Fibroblast of peridontal ligament (primary cell): ENCODE measurements around the gene WIPF3.
"Not testable (repeated sequence)": the region's sequence is repeated elsewhere in the genome, so short reads cannot be mapped to it uniquely, and the experiment has no call there.

Experiments used
- DNase-seq: peaks from one replicate; pipeline ENCODE4 v3.0.0-alpha.2; 2010; ENCODE audit errors: extremely low read depth

Gene WIPF3

DNA sequence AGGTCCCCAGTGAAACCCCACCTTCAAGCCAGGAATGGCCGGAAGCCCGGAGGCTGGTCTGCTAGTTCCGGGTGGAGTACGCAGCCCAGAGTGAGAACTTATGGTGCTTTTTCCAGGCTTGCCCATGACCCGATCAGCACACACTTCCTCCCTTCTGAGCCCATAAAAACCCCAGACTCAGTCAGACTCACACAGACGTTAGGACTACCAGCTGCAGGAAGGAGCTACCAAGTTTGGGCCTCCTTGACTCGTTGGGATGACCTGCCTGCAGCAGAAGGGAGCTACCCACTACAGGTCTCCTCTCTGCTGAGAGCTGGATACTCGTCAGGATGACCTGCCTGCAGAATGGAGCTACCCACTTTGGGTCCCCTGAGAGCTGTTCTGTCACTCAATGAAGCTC, 144.2 kb downstream of the WIPF3 start:
- DNase-seq: no peak

DNA sequence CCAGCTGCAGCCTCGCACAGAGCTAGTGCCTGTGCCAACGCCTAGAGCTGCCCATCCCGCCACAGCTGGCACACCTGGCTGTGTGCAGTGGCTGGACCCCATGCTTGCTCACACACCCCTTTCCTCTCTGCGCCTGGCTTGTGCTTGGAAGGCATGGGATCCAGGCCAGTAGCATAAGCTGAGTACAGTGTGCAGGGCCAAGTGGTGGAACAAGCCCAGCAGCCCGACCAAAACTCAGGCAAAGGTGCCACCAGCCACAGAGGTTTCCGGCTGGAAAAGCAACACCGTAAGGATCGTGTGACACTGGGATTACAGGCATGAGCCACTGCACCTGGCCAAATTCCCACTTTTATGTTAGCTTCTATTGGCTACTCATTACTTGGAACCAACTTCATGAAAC, 144.9 kb downstream of the WIPF3 start:
- no peak for DNase-seq

GRCh38 chr7:29953726-29954347, 147.5 kb downstream of the WIPF3 start:
- peak; percentile 50 for DNase-seq

DNA sequence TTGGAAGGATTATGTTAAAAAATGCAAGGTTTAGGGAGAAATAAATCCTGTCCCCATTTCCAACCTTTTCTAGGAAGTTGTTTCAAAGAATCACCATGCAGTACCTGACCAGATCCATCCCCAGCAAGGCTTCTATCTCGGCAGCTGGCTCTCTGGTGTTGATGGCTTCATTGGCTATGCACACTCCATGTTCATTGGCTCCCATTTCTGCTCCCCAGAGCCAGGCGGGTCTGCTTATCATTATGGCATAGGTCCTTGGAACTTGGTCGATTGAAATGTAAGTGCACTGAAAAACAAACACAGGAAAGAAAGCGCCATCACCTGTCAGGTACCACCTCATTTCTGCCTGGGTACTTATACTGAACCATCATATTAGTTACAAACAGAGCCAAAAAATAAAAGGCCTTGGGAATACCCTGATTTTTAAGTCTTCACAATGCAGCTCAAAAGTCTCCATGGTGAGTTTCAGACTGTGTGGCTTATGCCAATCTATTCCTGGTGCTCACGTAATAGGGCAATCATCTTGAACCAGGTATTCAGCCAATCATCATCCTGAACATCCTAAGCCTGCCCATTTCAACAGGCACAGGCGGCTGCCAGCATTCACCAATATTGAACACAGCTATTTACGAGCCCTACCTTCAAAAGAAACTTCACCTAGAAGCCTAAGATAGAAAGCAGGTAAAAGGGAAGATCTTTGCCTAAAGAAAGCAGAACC, 148.9 kb downstream of the WIPF3 start:
- DNase-seq: no peak

DNA sequence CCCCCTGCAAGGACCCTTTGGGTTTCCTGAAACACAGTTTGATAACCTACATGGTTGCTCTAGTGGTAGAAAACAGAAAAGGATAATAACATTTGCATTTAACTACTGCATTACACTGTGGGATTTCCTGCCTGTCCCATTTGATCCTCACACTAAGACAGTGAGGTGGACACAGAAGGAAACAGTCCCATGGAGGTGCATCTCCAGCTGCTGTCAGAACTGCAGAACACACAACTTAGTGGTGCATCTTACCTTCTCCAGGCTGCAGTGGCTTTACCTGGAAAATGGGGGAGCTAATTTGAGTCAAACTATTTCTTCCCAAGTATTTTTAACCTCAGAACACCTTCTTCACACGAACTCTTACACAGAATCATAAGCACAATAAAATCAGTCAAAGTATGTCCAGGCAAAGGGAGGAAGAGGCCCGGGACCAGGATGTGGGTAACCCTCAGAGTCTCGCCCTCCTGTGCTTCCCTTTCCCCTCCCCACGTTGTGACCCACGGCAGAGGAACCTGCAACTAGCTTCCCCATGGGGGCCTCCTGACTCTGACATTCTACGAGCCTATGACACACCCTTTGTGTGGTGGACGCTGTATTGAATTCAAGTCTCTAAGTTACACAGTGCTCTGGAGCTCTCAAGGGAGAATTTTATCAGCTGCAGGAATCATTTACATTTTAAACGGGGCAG, 149.6 kb downstream of the WIPF3 start:
- no peak for DNase-seq

DNA sequence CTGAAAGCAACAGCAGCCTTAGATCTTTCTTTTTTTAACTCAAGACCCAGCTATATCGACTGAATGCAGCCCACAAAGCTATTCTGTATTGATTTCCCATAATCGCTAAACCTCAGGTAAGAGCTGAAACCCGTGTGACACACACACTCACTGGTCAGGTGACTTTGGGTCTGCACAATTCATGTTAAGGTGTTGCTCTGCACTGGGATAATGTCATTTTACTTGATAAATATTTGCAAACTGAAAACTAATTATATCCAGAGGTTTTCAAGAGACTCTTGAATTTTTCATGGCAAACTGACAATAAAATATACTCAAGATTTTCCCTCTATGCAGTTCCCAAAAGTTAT, 150.2 kb downstream of the WIPF3 start:
- no peak for DNase-seq

DNA sequence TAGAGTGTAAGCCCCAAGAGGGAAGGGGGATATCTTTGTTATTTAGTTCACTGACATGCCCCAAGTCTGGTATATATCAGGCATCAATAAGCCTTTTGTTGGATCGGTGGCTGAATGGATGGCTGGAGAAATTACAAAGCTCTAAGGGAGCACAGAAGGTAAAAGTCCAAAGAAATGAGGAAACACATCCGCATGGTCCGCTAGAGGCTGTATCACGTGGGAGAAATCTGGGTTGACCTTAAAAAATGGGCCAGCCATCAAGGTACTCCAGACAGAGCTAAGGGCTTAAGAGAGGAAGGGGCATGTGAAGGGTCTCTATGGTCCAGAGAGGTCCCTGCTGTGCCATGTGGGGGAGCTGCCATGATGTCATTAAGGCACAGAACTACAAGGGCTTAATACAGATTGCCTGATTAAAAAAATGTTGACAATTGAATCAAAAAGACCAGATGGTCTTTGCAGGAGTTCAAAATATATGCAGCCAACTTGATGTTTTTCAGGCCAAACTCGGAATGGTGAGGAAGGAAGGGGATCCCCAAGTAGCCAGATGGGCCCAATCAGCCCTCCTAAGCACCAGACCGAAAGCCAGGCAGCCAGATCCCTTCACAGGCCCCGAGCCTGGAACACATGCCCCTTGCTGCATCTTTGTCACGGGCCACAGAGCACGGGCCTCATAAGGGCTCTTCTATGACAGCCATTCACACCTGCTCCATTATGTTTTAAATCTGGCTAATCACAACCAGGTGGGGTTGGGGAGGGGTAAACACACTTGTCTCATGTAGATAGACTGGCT, 151.4 kb downstream of the WIPF3 start:
- no peak for DNase-seq

GRCh38 chr7:29958667-29959358, 152.5 kb downstream of the WIPF3 start:
- DNase-seq: no peak

DNA sequence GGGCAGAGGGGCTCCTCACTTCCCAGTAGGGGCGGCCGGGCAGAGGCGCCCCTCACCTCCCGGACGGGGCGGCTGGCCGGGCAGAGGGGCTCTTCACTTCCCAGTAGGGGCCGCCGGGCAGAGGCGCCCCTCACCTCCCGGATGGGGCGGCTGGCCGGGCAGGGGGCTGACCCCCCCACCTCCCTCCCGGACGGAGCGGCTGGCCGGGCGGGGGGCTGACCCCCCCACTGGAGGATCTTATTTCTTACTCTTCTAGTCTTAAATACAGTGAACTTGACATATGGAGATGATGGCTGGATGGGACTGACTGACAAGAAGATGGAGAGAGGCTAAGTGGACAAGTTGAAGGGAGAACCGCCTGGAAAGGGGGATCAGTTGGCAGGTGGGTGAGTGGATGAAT, 155.3 kb downstream of the WIPF3 start:
- not testable (repeated sequence) for DNase-seq

GRCh38 chr7:29962035-29962434, 155.7 kb downstream of the WIPF3 start:
- no peak for DNase-seq

- no peak for DNase-seq
Observed at GRCh38 chr7:29965030-29965429, 158.7 kb downstream of the WIPF3 start.
